NCI-H2196 treated with DMSO at 0.1 percent for 48 hours (cell line): Measurements from ENCODE around the gene NRXN3.
"Not testable (repeated sequence)": the region's sequence is repeated elsewhere in the genome, so short reads cannot be mapped to it uniquely, and the experiment has no call there.

Experiments used
- DNase-seq: peaks from one replicate; lab custom pipeline; 2025; ENCODE audit not compliant: unreplicated experiment; lab: John Stamatoyannopoulos, UW

NRXN3 gene

DNA sequence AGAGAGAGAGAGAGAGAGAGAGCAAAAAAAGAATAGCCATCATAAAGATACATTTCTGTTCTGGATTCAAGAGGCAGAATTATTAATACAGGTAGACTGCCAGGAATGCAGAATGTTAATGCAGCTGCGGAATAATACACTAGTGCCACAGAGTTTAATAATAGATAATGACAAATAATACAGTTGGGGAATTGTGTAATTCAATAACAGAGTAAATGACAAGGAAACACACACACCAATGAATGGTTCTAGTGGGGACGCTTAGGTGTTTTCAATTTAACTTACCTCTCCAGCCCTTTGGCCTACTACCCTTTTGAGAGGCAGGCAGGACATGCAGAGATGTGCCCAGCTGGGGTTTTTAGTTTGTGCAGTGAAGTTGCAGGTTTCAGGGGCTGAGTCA is 313.9 kb downstream of the NRXN3 start:
- DNase-seq, result no peak

GRCh38 chr14:78486081-78486480 is 315.9 kb downstream of the NRXN3 start:
- no peak for DNase-seq

DNA sequence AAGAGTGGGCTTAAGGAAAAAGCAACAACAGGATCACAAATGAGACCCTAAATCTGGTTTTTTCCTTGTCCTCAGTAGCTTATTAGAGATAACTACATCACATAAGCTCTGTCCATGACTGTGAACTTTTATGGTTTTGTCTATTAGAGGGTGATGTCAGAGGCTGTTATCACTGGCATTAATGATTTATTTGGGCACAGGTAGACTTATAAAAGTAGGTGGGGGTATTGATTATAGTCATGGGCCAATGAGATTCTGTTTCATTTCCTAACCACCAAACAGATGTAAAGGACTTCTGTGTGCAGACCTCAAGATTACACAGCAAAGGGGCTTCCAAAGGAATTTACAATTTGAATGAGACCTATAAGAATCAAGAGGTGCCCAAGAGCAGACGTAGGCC is 316.4 kb downstream of the NRXN3 start:
- no peak for DNase-seq

- DNase-seq, result not testable (repeated sequence)
Measured at GRCh38 chr14:78487573-78487972, 317.4 kb downstream of the NRXN3 start.

DNA sequence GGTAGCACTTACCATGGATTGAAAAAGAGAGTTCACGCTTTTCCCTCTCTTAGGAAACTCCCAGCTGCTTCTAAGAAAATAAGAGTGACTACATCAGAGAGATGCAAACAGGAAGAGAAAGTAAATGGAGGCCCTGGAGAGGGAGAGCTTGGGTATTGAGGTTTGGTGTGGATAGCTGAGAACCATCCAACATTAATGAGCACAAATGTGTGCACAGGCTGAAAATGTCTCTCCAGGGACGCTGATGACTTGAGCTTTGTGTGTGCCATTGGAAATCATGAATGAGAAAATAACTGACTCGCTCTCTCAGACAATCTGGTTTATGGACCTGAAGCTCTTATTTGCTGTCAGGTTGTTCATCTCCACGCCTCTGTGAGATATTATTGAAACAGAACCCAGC is 318.8 kb downstream of the NRXN3 start:
- DNase-seq, result no peak

DNA sequence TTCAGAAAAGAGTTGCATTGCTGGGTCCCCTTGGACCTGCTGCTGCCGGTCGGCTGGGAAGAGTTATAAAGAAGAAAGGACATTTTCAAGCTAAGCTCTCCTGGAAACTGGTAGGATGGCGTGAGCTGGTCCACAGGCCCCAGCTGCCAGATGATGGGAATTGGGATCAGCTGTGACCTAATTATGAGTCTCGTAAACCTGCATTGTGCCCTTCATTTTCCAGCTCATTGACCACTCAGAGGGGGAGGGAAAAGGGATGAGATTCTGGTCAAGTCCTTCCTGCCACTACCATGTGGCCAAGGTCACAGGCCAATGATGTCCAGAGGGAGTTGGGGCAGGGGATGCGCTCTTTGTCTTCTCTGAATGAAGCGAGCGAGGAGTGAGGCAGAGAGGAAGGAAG is 320.9 kb downstream of the NRXN3 start:
- no peak for DNase-seq

DNA sequence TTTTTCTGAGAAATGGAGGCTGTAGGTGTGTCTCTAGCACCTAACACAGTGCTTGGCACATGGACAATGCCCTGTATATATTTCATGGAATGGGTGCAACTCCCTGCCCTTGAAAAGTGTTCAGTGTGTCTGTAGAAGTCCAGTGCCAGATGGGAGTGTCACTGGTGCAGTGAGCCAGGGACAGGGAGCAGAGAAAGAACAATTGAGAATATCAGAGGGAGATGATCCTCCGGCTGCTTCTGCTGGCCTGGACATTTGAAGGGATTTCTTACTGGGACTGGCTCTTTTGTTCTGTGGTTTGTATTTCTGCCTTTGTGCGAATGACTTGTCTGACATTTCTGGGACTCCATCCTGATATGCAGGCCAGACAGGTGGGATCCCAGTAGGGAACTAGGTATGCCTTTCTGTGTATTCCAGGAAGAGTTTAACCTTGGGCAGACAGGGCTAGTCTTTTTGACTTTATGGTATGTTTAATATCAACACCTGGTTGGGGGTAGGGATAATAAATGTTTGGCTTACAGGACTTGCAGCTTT is 328.0 kb downstream of the NRXN3 start:
- DNase-seq, result no peak

DNA sequence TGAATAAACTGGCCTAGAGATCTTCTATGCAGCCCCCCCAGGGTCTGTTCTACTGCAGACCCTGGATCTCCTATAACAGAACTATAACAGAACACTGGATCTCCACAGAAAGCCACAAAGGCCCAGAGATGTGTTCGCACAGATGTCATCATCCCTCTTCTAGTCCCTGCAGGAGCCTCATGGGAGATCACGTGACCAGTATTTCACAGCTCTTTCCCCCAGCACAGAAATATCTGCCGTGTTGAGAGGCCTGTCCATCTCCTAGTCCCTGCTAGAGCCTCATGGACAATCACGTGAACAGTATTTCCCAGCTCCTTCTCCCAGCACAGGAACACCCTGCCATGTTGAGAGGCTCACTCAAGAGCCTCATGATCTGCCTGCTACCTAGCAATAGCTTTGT is 331.7 kb downstream of the NRXN3 start:
- no peak for DNase-seq

- no peak for DNase-seq
Measured at GRCh38 chr14:78508023-78508422, 337.9 kb downstream of the NRXN3 start.

- DNase-seq, result peak; percentile 24
Measured at GRCh38 chr14:78509516-78509915, 339.3 kb downstream of the NRXN3 start.

GRCh38 chr14:78512021-78512420 is 341.8 kb downstream of the NRXN3 start:
- DNase-seq, result no peak

DNA sequence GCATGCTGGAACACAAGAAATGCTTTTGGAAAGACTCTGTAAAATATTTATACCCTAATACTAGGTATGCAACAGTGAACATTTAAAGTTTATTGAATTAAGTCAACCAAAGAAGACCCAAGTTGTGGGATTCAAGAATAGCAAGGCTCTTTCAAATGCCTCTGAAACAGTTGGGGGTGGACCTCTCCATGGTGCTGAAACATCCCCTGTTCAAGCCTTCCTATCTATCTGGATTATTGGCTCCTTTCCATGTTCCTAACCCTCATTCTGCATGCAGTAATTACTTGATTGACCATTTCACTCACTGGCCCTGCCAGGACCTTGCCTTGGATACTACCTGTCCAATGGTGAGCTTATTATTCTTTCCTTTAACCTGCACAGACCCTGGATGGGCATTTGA is 349.7 kb downstream of the NRXN3 start:
- DNase-seq, result no peak

GRCh38 chr14:78524196-78524595 is 354.0 kb downstream of the NRXN3 start:
- DNase-seq, result no peak

DNA sequence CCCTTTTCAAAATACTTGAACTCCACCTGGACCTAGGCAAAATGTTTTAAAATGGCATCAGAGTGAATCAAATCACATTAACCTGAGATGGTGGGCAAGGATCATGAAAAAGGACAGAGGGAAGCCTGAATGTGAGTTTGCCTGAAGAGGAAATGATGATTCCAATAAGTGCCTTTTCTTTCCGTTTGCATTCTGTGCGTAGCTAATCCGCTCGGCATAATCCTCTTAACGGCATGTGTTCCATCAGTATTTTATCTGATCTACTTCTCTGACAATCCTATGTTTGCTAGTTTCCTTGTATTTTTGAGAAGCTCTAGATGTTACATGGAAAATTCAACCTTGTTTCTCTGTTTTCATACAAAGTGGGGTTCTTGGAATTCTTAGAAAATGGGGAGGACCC is 354.6 kb downstream of the NRXN3 start:
- DNase-seq, result no peak

DNA sequence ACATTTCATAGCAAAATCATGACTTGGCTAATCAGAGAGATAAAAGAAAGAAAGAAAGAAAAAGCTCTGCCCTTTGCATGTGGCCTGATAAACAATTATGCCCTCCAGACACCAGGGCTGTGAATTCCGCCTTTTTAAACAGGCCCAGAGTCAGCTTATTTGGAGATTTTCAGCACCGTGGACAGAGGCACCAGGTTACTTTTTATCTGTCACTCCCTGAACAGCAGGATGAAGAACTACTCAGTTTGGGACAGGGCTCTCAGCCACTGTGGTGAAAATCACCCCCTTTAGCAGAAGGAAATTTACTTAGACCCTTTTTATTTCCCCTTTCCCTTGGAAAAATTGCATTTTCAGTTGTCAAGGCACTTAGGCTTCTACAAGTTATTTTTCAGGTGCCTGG is 359.9 kb downstream of the NRXN3 start:
- no peak for DNase-seq

DNA sequence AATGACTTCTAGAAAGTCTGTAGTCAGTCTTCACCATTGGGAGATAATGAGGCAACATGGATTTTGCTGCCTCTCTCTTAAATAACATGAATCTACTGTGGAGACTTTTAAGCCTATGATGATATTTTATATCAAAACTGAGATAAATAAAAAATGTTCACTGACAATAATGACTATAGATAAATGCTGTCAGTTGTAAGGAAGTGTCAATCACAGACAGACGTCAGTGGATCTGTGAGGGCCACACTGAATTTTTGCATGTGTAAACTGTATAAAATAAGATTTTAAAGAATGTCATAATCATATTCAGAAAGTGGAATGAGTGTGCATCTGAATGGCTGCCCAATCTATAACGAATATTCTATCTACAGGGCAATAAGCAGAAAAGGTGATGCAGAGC is 364.0 kb downstream of the NRXN3 start:
- no peak for DNase-seq

DNA sequence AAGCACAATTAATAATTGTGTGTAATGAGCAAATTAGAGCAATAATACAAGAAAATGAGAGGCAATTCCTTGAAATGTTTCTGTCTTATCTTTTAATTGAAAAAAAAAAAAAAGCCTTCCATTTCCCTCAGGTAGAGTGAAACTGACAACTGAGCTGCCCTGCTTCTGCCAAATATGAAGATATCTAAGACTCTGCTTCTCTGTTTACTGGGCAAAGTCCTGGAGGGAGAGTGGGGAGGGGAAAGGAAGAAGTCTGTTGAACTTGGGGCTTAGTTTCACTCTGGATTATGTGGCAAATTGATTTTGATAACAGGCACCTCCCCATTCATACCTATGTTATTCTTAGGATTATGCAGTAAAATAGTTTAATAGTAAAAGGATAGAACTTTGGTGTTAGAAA is 364.9 kb downstream of the NRXN3 start:
- DNase-seq, result no peak

DNA sequence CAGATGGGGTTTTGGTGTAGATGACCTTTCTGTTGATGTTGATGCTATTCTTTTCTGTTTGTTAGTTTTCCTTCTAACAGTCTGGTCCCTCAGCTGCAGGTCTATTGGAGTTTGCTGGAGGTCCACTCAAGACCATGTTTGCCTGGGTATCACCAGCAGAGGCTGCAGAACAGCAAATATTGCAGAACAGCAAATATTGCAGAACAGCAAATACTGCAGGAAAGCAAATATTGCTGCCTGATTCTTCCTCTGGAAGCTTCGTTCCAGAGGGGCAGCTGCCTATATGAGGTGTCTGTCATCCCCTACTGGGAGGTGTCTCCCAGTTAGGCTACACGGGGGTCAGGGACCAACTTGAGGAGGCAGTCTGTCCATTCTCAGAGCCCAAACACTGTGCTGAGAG is 371.6 kb downstream of the NRXN3 start:
- not testable (repeated sequence) for DNase-seq

GRCh38 chr14:78543433-78543832 is 373.3 kb downstream of the NRXN3 start:
- no peak for DNase-seq

DNA sequence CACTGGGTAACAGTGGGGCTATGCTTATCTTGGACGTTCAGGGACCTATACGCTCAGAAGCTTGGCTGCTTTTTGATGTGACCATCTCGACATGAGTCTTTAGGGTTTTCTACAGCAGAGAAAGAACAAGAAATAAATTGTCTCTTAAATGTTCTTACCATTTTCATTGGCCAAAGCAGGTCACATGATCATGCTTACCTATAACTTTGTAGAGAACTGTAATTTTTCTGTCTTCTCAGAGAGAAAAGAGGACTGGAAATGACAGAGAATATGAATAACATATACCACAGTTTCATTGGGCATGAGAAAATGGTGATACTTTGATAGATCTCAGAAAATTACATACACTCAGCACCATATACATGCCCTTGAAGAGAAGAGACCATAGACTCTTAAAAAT is 390.9 kb downstream of the NRXN3 start:
- DNase-seq, result no peak

GRCh38 chr14:78566026-78566858 is 396.1 kb downstream of the NRXN3 start:
- peak; percentile 88 for DNase-seq

DNA sequence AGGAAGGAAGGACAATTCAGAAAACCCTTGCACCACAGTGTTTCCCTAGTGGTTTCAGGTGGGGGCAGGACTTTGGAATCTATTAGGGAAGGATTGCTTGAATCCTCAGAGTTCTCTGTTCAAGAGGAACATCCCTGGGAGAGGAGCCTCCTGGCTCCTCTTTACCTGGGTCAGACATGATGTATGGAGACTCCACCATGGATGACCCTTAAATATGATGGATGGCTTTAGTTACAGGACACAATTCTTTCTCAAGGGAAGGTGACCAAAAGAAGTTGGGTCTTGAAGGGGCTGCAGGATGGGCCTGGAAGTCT is 396.6 kb downstream of the NRXN3 start:
- no peak for DNase-seq

DNA sequence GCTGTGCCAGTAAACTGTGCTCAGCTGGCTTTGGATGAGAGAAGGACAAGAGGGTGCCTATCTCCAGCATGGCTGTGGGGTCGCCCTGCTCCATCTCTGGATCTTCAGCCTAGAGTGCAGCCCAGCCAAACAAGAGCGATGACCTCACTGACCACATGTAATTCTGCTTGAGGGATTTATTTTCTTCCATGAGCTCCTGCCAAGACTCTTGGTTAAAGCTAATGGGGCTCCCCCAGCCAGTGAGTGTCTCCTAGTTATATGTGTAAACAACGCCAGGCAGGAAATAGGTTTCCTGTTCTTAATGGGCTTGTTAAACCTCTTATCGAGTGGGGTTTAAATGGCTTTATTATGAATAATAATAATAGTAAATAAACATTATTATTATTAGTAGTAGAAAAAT is 397.2 kb downstream of the NRXN3 start:
- DNase-seq, result peak; percentile 92
